PC-3 (cell line): ENCODE results near the gene GLMN. TPM values are rescaled to one million over a fixed set of nuclear protein-coding genes. Genes with fewer than 3 reads are reported as not detected.
A peak's percentile ranks its signal among the peaks of the same experiment; 100 is the strongest.

Experiments used
- ATAC-seq: fragments of 200-7000 bp; cut with Tn5 transposase; 2 replicates; pipeline ENCODE4 v1.9.1; 2020; ENCODE audit warnings: mild to moderate bottlenecking, moderate library complexity
- BruUV-seq: library from RNA; stranded (reverse); fragments of 400-500 nt; replicated peaks from 2 replicates; lab custom pipeline; 2021; lab: Mats Ljungman, UMichigan
- CTCF ChIA-PET: fragments of 300-600 bp; sonication (Branson Sonifier 250); formaldehyde crosslinking; loops from one replicate; lab custom pipeline; 2022; ENCODE audit warnings: antibody characterized with exemption; lab: Charles Lee
- POLR2A ChIA-PET: fragments of 300-600 bp; sonication (Branson Sonifier 250); formaldehyde crosslinking; loops from one replicate; lab custom pipeline; 2022; ENCODE audit warnings: antibody characterized with exemption; ENCODE audit not compliant: unreplicated experiment; lab: Charles Lee
- DNase-seq: peaks from one replicate; pipeline ENCODE4 v3.0.0-alpha.2; 2015
- H2AFZ ChIP-seq: fragments of 300-600 bp; sonication (generic); 2 replicates; pipeline ENCODE4 v1.6.0; 2016; ENCODE audit warnings: antibody characterized with exemption, low read length
- H3F3A ChIP-seq: fragments of 300-600 bp; sonication (generic); one replicate; pipeline ENCODE4 v1.6.0; 2017; ENCODE audit warnings: antibody characterized with exemption, low read length, control low read depth, mild to moderate bottlenecking; ENCODE audit not compliant: unreplicated experiment
- H3K27ac ChIP-seq: fragments of 300-600 bp; sonication (generic); 2 replicates; pipeline ENCODE4 v1.5.1; 2016; ENCODE audit warnings: mild to moderate bottlenecking, low read length
- H3K27me3 ChIP-seq: fragments of 300-600 bp; sonication (generic); 2 replicates; pipeline ENCODE4 v1.6.1; 2016; ENCODE audit warnings: low read length, mixed read lengths
- H3K36me3 ChIP-seq: fragments of 300-600 bp; sonication (generic); 2 replicates; pipeline ENCODE4 v1.6.1; 2016; ENCODE audit warnings: low read depth, mixed run types, low read length, mixed read lengths
- H3K4me1 ChIP-seq: fragments of 300-600 bp; sonication (generic); 2 replicates; pipeline ENCODE4 v1.5.1; 2016; ENCODE audit warnings: low read length; ENCODE audit not compliant: insufficient read depth
- H3K4me2 ChIP-seq: fragments of 300-600 bp; sonication (generic); 2 replicates; pipeline ENCODE4 v1.6.0; 2016; ENCODE audit warnings: low read length
- H3K4me3 ChIP-seq: fragments of 300-600 bp; sonication (generic); 2 replicates; pipeline ENCODE4 v1.5.1; 2016; ENCODE audit warnings: mild to moderate bottlenecking, low read length, mixed read lengths
- H3K79me2 ChIP-seq: fragments of 300-600 bp; sonication (generic); 2 replicates; pipeline ENCODE4 v1.6.1; 2017; ENCODE audit warnings: low read length, mixed read lengths
- H3K9ac ChIP-seq: fragments of 300-600 bp; sonication (generic); 2 replicates; pipeline ENCODE4 v1.6.0; 2016; ENCODE audit warnings: mild to moderate bottlenecking, low read length
- H3K9me2 ChIP-seq: fragments of 300-600 bp; sonication (generic); replicated peaks from 2 replicates; pipeline ENCODE4 v1.6.1; 2016; ENCODE audit warnings: mixed run types, low read length, mixed read lengths
- H3K9me3 ChIP-seq: fragments of 300-600 bp; sonication (generic); 2 replicates; pipeline ENCODE4 v1.6.1; 2016; ENCODE audit warnings: low read length, mixed read lengths
- H4K20me1 ChIP-seq: fragments of 300-600 bp; sonication (generic); 2 replicates; pipeline ENCODE4 v1.6.1; 2016; ENCODE audit warnings: low read length, mixed read lengths
- CTCF ChIP-seq: fragments of 300-600 bp; sonication (generic); conservative IDR thresholded peaks from 2 replicates; pipeline ENCODE4 v1.5.1; 2017; ENCODE audit warnings: antibody characterized with exemption, low read depth, mild to moderate bottlenecking, low read length
- EZH2 ChIP-seq: fragments of 300-600 bp; sonication (generic); IDR thresholded peaks from one replicate; pipeline ENCODE4 v1.6.1; 2017; ENCODE audit warnings: antibody characterized with exemption, mild to moderate bottlenecking, low read length; ENCODE audit not compliant: unreplicated experiment
- EZH2phosphoT487 ChIP-seq: fragments of 300-600 bp; sonication (generic); IDR thresholded peaks from 2 replicates; pipeline ENCODE4 v1.6.1; 2018; ENCODE audit warnings: mild to moderate bottlenecking, antibody characterized with exemption, low read length, borderline replicate concordance
- intact Hi-C: fragments of 100-400 bp; cut with micrococcal nuclease; formaldehyde crosslinking; loops from 2 replicates; pipeline ENCODE4 v1.9.0; 2023
- total RNA-seq: library from RNA; depleted of rRNA; stranded (reverse); fragments of >200 nt; gene quantifications from 2 replicates; pipeline ENCODE4 v1.2.3, GENCODE V29; 2014

GLMN gene
- total RNA-seq, 1 experiment from 2014 or later = 13.6 TPM

- TF ChIP-seq EZH2phosphoT487 (no peak), CTCF (no peak), EZH2 (no peak)
- no peak for DNase-seq
- Histone ChIP-seq H3K36me3 (0 out of 2 replicates have a peak, but pooled peaks cover 2% of the 10 kb centered on the region), H3K4me1 (no peaks in the 10 kb centered on the region), H3K27me3 (no peaks in the 10 kb centered on the region), H3K79me2 (no peaks in the 10 kb centered on the region), H4K20me1 (no peaks in the 10 kb centered on the region), H2AFZ (no peak overlapping the region), H3K9me2 (no peaks in the 10 kb centered on the region), H3K4me3 (no peak overlapping the region), H3K9ac (no peak overlapping the region), H3F3A (no peaks in the 10 kb centered on the region), H3K27ac (no peak overlapping the region), H3K4me2 (no peak overlapping the region), H3K9me3 (no peaks in the 10 kb centered on the region)
- no peak for ATAC-seq
- ChIA-PET POLR2A (no interaction called here), CTCF (interaction anchor here (0.6 kb wide), 1 partner anchor 8 kb away, joined by 3 read pairs; no protein-coding TSS in a partner anchor)
- no TSS peak for BruUV-seq
- intact Hi-C loops = no loop called here
Measured at GRCh38 chr1:92317836-92318493, 19.2 kb upstream of the GLMN start.

GRCh38 chr1:92315766-92316599 lies 17.2 kb upstream of the GLMN start:
- intact Hi-C loops = no loop called here
- no peak overlapping the region for H3K4me2 ChIP-seq
- peaks cover 1% of the 10 kb centered on the region; the same call in 1 of the 2 replicates for H3K4me1 ChIP-seq
- H3K36me3 ChIP-seq = 0 out of 2 replicates have a peak, but pooled peaks cover 9% of the 10 kb centered on the region
- no peak overlapping the region for H3K27ac ChIP-seq
- no peaks in the 10 kb centered on the region for H3K9me3 ChIP-seq
- H2AFZ ChIP-seq = no peak overlapping the region
- no peaks in the 10 kb centered on the region for H4K20me1 ChIP-seq
- TF ChIP-seq EZH2 (no peak), EZH2phosphoT487 (no peak), CTCF (no peak)
- no TSS peak for BruUV-seq
- no peaks in the 10 kb centered on the region for H3K27me3 ChIP-seq
- POLR2A ChIA-PET = no interaction called here
- H3K9ac ChIP-seq = no peak overlapping the region
- ATAC-seq (peak; percentile 56; the same call in 1 of the 2 replicates), DNase-seq (no peak)
- CTCF ChIA-PET = no interaction called here
- no peaks in the 10 kb centered on the region for H3F3A ChIP-seq
- no peaks in the 10 kb centered on the region for H3K79me2 ChIP-seq
- no peaks in the 10 kb centered on the region for H3K9me2 ChIP-seq
- H3K4me3 ChIP-seq = no peak overlapping the region
